Activated CD8-positive, alpha-beta T cell treated with anti-CD3 and anti-CD28 coated beads for 36 hours (primary cell): ENCODE results near the gene ZSCAN31. TPM values are rescaled to one million over a fixed set of nuclear protein-coding genes. Genes with fewer than 3 reads are reported as not detected.

Source experiments
- ATAC-seq: fragments of 200-7000 bp; cut with Tn5 transposase; one replicate; pipeline ENCODE4 v1.10.0; 2021; ENCODE audit warnings: mild to moderate bottlenecking, moderate library complexity
- CTCF ChIA-PET: fragments of 350-600 bp; sonication (Branson Sonifier 250); formaldehyde crosslinking; loops from one replicate; lab custom pipeline; 2021; ENCODE audit warnings: antibody characterized with exemption; lab: Charles Lee
- POLR2A ChIA-PET: fragments of 350-600 bp; sonication (Branson Sonifier 250); formaldehyde crosslinking; loops from one replicate; lab custom pipeline; 2021; ENCODE audit warnings: antibody characterized with exemption; lab: Charles Lee
- DNase-seq: peaks from one replicate; pipeline ENCODE4 v3.0.0-alpha.2; 2020
- H3K27ac Mint-ChIP-seq: one replicate; pipeline ENCODE4 v1.8.0; 2021; ENCODE audit warnings: mild to moderate bottlenecking, mixed read lengths
- H3K27me3 Mint-ChIP-seq: one replicate; pipeline ENCODE4 v1.8.0; 2021; ENCODE audit warnings: mixed read lengths
- H3K36me3 Mint-ChIP-seq: one replicate; pipeline ENCODE4 v1.8.0; 2021; ENCODE audit warnings: low read depth, mixed read lengths
- H3K4me1 Mint-ChIP-seq: one replicate; pipeline ENCODE4 v1.8.0; 2021; ENCODE audit warnings: low read depth, mixed read lengths
- H3K4me3 Mint-ChIP-seq: one replicate; pipeline ENCODE4 v1.8.0; 2021; ENCODE audit warnings: mild to moderate bottlenecking, moderate library complexity, mixed read lengths
- H3K9me3 Mint-ChIP-seq: one replicate; pipeline ENCODE4 v1.8.0; 2021; ENCODE audit warnings: mixed read lengths
- CTCF ChIP-seq: fragments of 200-600 bp; IDR thresholded peaks from one replicate; pipeline ENCODE4 v1.8.0; 2022; ENCODE audit warnings: antibody characterized with exemption, mild to moderate bottlenecking
- intact Hi-C: fragments of 100-400 bp; cut with micrococcal nuclease; formaldehyde crosslinking; loops from one replicate; pipeline ENCODE4 v1.10.0; 2022
- total RNA-seq, 2 experiments: library from RNA; stranded (reverse); gene quantifications; one replicate each; pipeline ENCODE4 v1.2.3, GENCODE V29; 2021

Gene ZSCAN31
- total RNA-seq, 2 experiments from 2014 or later = 1.6 to 2.0 TPM

GRCh38 chr6:28357036-28357435 lies 21.1 kb upstream of the ZSCAN31 start:
- Mint-ChIP-seq H3K27me3 (no peaks in the 10 kb centered on the region), H3K36me3 (no peaks in the 10 kb centered on the region), H3K4me3 (no peak overlapping the region), H3K4me1 (peaks cover 14% of the 10 kb centered on the region), H3K27ac (no peak overlapping the region), H3K9me3 (no peaks in the 10 kb centered on the region)
- DNase-seq = no peak
- intact Hi-C loops = loop anchor here (2.0 to 10.0 kb wide), 3 partner anchors 92 to 452 kb away; partner anchors contain the start of gene ZSCAN26
- ChIA-PET CTCF (interaction anchor here (0.9 to 3.5 kb wide), 8 partner anchors 13 to 232 kb away, joined by 3 to 19 read pairs (median 7); partner anchors contain the start of genes ZKSCAN8, ZSCAN16 and ZSCAN31), POLR2A (no interaction called here)
- TF ChIP-seq CTCF = no peak
- ATAC-seq = no peak

GRCh38 chr6:28356666-28357020 lies 20.7 kb upstream of the ZSCAN31 start:
- ATAC-seq (no peak), DNase-seq (no peak)
- Mint-ChIP-seq H3K36me3 (no peaks in the 10 kb centered on the region), H3K9me3 (no peaks in the 10 kb centered on the region), H3K4me3 (no peak overlapping the region), H3K27ac (no peak overlapping the region), H3K27me3 (no peaks in the 10 kb centered on the region), H3K4me1 (peaks cover 17% of the 10 kb centered on the region)
- ChIA-PET POLR2A (interaction anchor here (1.0 to 1.4 kb wide), 4 partner anchors 16 to 464 kb away, joined by 3 to 5 read pairs (median 4); partner anchors contain the start of gene ZKSCAN8), CTCF (interaction anchor here (0.6 to 3.5 kb wide), 50 partner anchors 9 to 585 kb away, joined by 3 to 19 read pairs (median 4); partner anchors contain the start of genes ZKSCAN4, ZKSCAN8, ZSCAN16 and ZSCAN26)
- TF ChIP-seq CTCF = no peak
- intact Hi-C loops = loop anchor here (2.0 to 10.0 kb wide), 3 partner anchors 92 to 452 kb away; partner anchors contain the start of gene ZSCAN26

- Mint-ChIP-seq H3K27ac (peak overlapping the region; percentile 80), H3K4me3 (peak overlapping the region; percentile 82), H3K9me3 (no peaks in the 10 kb centered on the region)
Measured at GRCh38 chr6:28355743-28356665, 20.1 kb upstream of the ZSCAN31 start.

More at GRCh38 chr6:28355743-28356665, 20.1 kb upstream of the ZSCAN31 start:
- ChIA-PET CTCF (interaction anchor here (0.6 to 3.5 kb wide), 66 partner anchors 9 to 584 kb away, joined by 3 to 19 read pairs (median 4); partner anchors contain the start of genes ZKSCAN4, ZKSCAN8, ZSCAN16 and ZSCAN26), POLR2A (interaction anchor here (0.8 to 1.4 kb wide), 5 partner anchors 15 to 463 kb away, joined by 3 to 5 read pairs (median 4); partner anchors contain the start of gene ZKSCAN8)
- intact Hi-C loops = loop anchor here (2.0 to 10.0 kb wide), 3 partner anchors 91 to 451 kb away; partner anchors contain the start of gene ZSCAN26
- Mint-ChIP-seq H3K36me3 (no peaks in the 10 kb centered on the region), H3K4me1 (peaks cover 21% of the 10 kb centered on the region), H3K27me3 (no peaks in the 10 kb centered on the region)
- ATAC-seq (peak; percentile 91), DNase-seq (peak; percentile 70)
- TF ChIP-seq CTCF = peak; percentile 90
